ENCODE results near the gene COX6B1. TPM values are rescaled to one million over a fixed set of nuclear protein-coding genes. Genes with fewer than 3 reads are reported as not detected.

COX6B1 gene
- polyA plus RNA-seq, 1 of the 3 experiments (the other 2 are of a cell fraction): 826 TPM

DNA sequence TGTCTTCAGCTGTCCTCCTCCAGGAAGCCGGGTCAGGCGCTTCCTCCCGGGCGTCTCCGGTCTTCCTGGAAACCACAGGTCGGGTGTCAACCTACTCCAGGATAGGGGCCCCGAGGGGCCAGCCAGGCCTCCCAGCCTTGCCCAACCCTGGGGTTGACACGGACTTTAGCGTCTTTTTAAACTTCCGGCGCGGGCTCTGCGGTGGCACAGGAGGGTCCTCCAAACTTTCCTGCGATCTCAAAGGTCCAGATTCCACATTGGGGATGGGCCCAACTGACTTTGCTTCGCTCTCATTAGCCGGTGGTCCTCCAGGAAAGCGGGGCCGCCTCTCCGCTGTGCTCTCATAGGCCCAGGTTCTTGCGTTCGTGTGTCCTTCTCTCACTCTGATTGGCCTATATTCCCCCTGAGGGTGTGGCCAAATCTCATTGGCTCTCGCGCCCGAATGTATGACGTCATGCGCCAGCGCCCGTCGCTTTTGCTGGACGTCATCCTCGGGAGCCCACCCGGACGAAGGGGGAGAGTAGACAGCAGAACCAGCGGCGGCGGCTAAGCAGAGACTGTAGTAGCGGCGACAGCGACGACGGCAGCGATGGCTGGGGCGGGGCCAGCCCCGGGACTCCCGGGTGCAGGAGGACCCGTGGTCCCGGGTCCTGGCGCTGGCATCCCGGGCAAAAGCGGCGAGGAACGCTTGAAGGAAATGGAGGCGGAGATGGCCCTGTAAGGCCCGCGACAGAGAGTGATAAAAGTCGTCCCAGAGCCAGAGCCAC, 19.4 kb upstream of the COX6B1 start, which contains the start of gene RBM42 (continued):
- TF ChIP-seq, protein P1, sequence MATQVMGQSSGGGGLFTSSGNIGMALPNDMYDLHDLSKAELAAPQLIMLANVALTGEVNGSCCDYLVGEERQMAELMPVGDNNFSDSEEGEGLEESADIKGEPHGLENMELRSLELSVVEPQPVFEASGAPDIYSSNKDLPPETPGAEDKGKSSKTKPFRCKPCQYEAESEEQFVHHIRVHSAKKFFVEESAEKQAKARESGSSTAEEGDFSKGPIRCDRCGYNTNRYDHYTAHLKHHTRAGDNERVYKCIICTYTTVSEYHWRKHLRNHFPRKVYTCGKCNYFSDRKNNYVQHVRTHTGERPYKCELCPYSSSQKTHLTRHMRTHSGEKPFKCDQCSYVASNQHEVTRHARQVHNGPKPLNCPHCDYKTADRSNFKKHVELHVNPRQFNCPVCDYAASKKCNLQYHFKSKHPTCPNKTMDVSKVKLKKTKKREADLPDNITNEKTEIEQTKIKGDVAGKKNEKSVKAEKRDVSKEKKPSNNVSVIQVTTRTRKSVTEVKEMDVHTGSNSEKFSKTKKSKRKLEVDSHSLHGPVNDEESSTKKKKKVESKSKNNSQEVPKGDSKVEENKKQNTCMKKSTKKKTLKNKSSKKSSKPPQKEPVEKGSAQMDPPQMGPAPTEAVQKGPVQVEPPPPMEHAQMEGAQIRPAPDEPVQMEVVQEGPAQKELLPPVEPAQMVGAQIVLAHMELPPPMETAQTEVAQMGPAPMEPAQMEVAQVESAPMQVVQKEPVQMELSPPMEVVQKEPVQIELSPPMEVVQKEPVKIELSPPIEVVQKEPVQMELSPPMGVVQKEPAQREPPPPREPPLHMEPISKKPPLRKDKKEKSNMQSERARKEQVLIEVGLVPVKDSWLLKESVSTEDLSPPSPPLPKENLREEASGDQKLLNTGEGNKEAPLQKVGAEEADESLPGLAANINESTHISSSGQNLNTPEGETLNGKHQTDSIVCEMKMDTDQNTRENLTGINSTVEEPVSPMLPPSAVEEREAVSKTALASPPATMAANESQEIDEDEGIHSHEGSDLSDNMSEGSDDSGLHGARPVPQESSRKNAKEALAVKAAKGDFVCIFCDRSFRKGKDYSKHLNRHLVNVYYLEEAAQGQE (IDR thresholded peaks at IDR 0.05; ENCODE audit: low read depth, low read length): peak; percentile 31; the same call in 1 of the 2 replicates
- TF ChIP-seq NRF1 (IDR thresholded peaks at IDR 0.05; ENCODE audit: low read depth, low read length) (no peak), NFIC (IDR thresholded peaks at IDR 0.05; ENCODE audit: borderline replicate concordance) (no peak), JUND (IDR thresholded peaks at IDR 0.05) (no peak), TCF12 (IDR thresholded peaks at IDR 0.05) (no peak), RFX5 (IDR thresholded peaks at IDR 0.05; ENCODE audit: low read length) (peak; percentile 91), MEF2A (IDR thresholded peaks at IDR 0.05; ENCODE audit: borderline replicate concordance, low read depth) (no peak), FOXM1 (IDR thresholded peaks at IDR 0.05; ENCODE audit: low read depth) (no peak), FOSL2 (IDR thresholded peaks at IDR 0.05; ENCODE audit: borderline replicate concordance, low read depth) (no peak), TAF1 (IDR thresholded peaks at IDR 0.05; ENCODE audit: borderline replicate concordance, low read depth, low read length) (peak; percentile 48), MXI1 (IDR thresholded peaks at IDR 0.05; ENCODE audit: low read depth, low read length) (peak; percentile 58; the same call in 1 of the 2 replicates), CHD2 (IDR thresholded peaks at IDR 0.05; ENCODE audit: low read length, partially characterized antibody) (peak; percentile 96), SMC3 (IDR thresholded peaks at IDR 0.05; ENCODE audit: low read depth, low read length) (no peak), YY1 (IDR thresholded peaks at IDR 0.05; ENCODE audit: low read depth) (no peak), POLR2AphosphoS5 (IDR thresholded peaks at IDR 0.05; ENCODE audit: low read depth, low read length) (peak; percentile 43), EZH2phosphoT487 (IDR thresholded peaks at IDR 0.05; ENCODE audit: borderline replicate concordance, low read depth) (no peak), TEAD4 (IDR thresholded peaks at IDR 0.05; ENCODE audit: borderline replicate concordance, insufficient read depth) (no peak), ELF1 (IDR thresholded peaks at IDR 0.05) (peak; percentile 83), RCOR1 (IDR thresholded peaks at IDR 0.05; ENCODE audit: low read length) (peak; percentile 72)
- TF ChIP-seq, protein P2, sequence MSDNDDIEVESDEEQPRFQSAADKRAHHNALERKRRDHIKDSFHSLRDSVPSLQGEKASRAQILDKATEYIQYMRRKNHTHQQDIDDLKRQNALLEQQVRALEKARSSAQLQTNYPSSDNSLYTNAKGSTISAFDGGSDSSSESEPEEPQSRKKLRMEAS (IDR thresholded peaks at IDR 0.05; ENCODE audit: low read depth): peak; percentile 6; the same call in 1 of the 2 replicates
- TF ChIP-seq, protein P3, sequence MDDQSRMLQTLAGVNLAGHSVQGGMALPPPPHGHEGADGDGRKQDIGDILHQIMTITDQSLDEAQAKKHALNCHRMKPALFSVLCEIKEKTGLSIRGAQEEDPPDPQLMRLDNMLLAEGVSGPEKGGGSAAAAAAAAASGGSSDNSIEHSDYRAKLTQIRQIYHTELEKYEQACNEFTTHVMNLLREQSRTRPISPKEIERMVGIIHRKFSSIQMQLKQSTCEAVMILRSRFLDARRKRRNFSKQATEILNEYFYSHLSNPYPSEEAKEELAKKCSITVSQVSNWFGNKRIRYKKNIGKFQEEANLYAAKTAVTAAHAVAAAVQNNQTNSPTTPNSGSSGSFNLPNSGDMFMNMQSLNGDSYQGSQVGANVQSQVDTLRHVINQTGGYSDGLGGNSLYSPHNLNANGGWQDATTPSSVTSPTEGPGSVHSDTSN (IDR thresholded peaks at IDR 0.05): peak; percentile 58; the same call in 1 of the 2 replicates

All from SK-N-SH (cell line).